Panc1 (cell line): ENCODE measurements around the gene BPNT1. TPM values are rescaled to one million over a fixed set of nuclear protein-coding genes. Genes with fewer than 3 reads are reported as not detected.
"Not testable (repeated sequence)": the region's sequence is repeated elsewhere in the genome, so short reads cannot be mapped to it uniquely, and the experiment has no call there.

Source experiments
- ATAC-seq: fragments of 200-7000 bp; cut with Tn5 transposase; 2 replicates; pipeline ENCODE4 v1.9.1; 2020; ENCODE audit warnings: mild to moderate bottlenecking, moderate library complexity
- BruUV-seq: library from RNA; stranded (reverse); fragments of 400-500 nt; replicated peaks from 2 replicates; lab custom pipeline; 2021; lab: Mats Ljungman, UMichigan
- CTCF ChIA-PET: fragments of 300-600 bp; sonication (Branson Sonifier 250); formaldehyde crosslinking; loops from one replicate; lab custom pipeline; 2022; ENCODE audit warnings: antibody characterized with exemption; lab: Charles Lee
- POLR2A ChIA-PET: fragments of 300-600 bp; sonication (Branson Sonifier 250); formaldehyde crosslinking; loops from one replicate; lab custom pipeline; 2022; ENCODE audit warnings: antibody characterized with exemption; lab: Charles Lee
- DNase-seq: peaks from one replicate; pipeline ENCODE4 v3.0.0-alpha.2; 2010; ENCODE audit warnings: low read depth, low spot score
- H3K27ac ChIP-seq: 2 replicates; pipeline ENCODE4 v1.5.1; 2011; ENCODE audit warnings: mild to moderate bottlenecking, low read length, inconsistent platforms
- H3K27me3 ChIP-seq: fragments of 200-500 bp; sonication (Bioruptor generic); 2 replicates; pipeline ENCODE4 v1.6.0; 2014; ENCODE audit warnings: low read length, inconsistent platforms; ENCODE audit not compliant: control insufficient read depth, insufficient read depth
- H3K36me3 ChIP-seq: fragments of 200-500 bp; sonication (Bioruptor generic); 2 replicates; pipeline ENCODE4 v1.5.1; 2014; ENCODE audit warnings: inconsistent platforms, mild to moderate bottlenecking, low read length, moderate library complexity; ENCODE audit not compliant: control insufficient read depth, insufficient read depth
- H3K4me1 ChIP-seq: 2 replicates; pipeline ENCODE4 v1.5.1; 2011; ENCODE audit warnings: inconsistent platforms, mild to moderate bottlenecking, low read length, moderate library complexity; ENCODE audit not compliant: control insufficient read depth, insufficient read depth
- H3K4me3 ChIP-seq, 2 experiments: 2 replicates each; pipeline ENCODE4 v1.5.1; 2011 to 2012; ENCODE audit warnings: low read depth in 2 of 2, low read length in 2 of 2, mild to moderate bottlenecking in 2 of 2, inconsistent platforms in 1 of 2, moderate library complexity in 1 of 2
- H3K9me3 ChIP-seq: fragments of 200-500 bp; sonication (Bioruptor generic); 2 replicates; pipeline ENCODE4 v1.5.1; 2014; ENCODE audit warnings: low read depth, mild to moderate bottlenecking, inconsistent platforms, low read length, moderate library complexity; ENCODE audit not compliant: control insufficient read depth, insufficient read depth
- POLR2AphosphoS5 ChIP-seq: IDR thresholded peaks from 2 replicates; pipeline ENCODE4 v1.6.1; 2012; ENCODE audit warnings: mild to moderate bottlenecking, low read depth, low read length, moderate library complexity
- SIN3A ChIP-seq: IDR thresholded peaks from 2 replicates; pipeline ENCODE4 v1.6.1; 2012; ENCODE audit warnings: low read depth, mild to moderate bottlenecking, low read length, moderate library complexity, borderline replicate concordance; ENCODE audit not compliant: insufficient read depth
- TCF7L2 ChIP-seq: IDR thresholded peaks from 2 replicates; pipeline ENCODE4 v1.6.1; 2011; ENCODE audit warnings: mild to moderate bottlenecking, low read depth, low read length, inconsistent platforms
- in situ Hi-C: cut with HindIII; loops from 2 replicates; pipeline ENCODE4 v1.10.0; 2016; ENCODE audit warnings: low sequenced_read_pairs, low pct_unique_long_range_greater_than_20kb
- intact Hi-C: fragments of 100-400 bp; cut with micrococcal nuclease; formaldehyde crosslinking; loops from one replicate; pipeline ENCODE4 v1.10.0; 2022; ENCODE audit not compliant: unreplicated experiment
- total RNA-seq: library from RNA; stranded (reverse); gene quantifications from one replicate; pipeline ENCODE4 v1.2.1, GENCODE V29; 2021; ENCODE audit not compliant: unreplicated experiment
- TF ChIP-seq, protein P1 (sequence below): fragments of 450-650 bp; IDR thresholded peaks from 2 replicates; pipeline ENCODE4 v1.5.1; 2017; ENCODE audit warnings: mild to moderate bottlenecking
- TF ChIP-seq, protein P2 (sequence below), 2 experiments: IDR thresholded peaks; 2 replicates each; pipeline ENCODE4 v1.6.1; 2011 to 2012; ENCODE audit warnings: low read depth in 2 of 2, control low read depth in 1 of 2, low read length in 1 of 2, mild to moderate bottlenecking in 1 of 2, moderate library complexity in 1 of 2; ENCODE audit not compliant: insufficient read depth in 1 of 2

The BPNT1 gene
- total RNA-seq, 1 experiment from 2014 or later: 20.8 TPM

DNA sequence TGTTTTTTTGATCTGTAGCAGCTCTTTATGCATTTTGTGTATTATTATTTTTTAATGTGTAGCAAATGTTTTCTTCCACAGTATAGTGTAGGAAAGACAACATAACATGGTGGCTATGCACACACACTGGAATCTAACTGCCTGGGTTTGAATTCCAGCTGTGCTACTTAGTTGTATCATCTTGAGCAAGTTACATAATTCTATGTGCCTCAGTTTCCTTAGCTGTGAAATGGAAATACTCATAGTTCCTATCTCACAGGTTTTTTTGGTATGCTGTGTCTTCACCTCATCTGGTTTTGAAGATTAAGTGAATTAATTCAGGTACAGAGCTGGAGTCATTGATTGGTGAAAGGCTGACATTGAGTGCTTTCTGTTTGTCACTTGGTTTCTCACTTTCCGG lies 3.1 kb upstream of the BPNT1 start:
- no TSS peak for BruUV-seq
- Histone ChIP-seq H3K4me1 (peaks cover 7% of the 10 kb centered on the region), H3K27ac (no peak overlapping the region), H3K4me3 (no peak overlapping the region), H3K9me3 (no peaks in the 10 kb centered on the region), H3K36me3 (peaks cover 6% of the 10 kb centered on the region; the same call in 1 of the 2 replicates), H3K27me3 (no peaks in the 10 kb centered on the region)
- no peak for ATAC-seq
- in situ Hi-C loops (no loop called here), intact Hi-C loops (no loop called here)
- ChIA-PET CTCF (no interaction called here), POLR2A (interaction anchor here (0.6 kb wide), 2 partner anchors 30 to 658 kb away, joined by 3 to 4 read pairs; no protein-coding TSS in a partner anchor)
- TF ChIP-seq, protein P1, sequence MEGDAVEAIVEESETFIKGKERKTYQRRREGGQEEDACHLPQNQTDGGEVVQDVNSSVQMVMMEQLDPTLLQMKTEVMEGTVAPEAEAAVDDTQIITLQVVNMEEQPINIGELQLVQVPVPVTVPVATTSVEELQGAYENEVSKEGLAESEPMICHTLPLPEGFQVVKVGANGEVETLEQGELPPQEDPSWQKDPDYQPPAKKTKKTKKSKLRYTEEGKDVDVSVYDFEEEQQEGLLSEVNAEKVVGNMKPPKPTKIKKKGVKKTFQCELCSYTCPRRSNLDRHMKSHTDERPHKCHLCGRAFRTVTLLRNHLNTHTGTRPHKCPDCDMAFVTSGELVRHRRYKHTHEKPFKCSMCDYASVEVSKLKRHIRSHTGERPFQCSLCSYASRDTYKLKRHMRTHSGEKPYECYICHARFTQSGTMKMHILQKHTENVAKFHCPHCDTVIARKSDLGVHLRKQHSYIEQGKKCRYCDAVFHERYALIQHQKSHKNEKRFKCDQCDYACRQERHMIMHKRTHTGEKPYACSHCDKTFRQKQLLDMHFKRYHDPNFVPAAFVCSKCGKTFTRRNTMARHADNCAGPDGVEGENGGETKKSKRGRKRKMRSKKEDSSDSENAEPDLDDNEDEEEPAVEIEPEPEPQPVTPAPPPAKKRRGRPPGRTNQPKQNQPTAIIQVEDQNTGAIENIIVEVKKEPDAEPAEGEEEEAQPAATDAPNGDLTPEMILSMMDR: no peak
- no peak for TF ChIP-seq POLR2AphosphoS5
- no peak for TF ChIP-seq TCF7L2
- TF ChIP-seq, protein P2, sequence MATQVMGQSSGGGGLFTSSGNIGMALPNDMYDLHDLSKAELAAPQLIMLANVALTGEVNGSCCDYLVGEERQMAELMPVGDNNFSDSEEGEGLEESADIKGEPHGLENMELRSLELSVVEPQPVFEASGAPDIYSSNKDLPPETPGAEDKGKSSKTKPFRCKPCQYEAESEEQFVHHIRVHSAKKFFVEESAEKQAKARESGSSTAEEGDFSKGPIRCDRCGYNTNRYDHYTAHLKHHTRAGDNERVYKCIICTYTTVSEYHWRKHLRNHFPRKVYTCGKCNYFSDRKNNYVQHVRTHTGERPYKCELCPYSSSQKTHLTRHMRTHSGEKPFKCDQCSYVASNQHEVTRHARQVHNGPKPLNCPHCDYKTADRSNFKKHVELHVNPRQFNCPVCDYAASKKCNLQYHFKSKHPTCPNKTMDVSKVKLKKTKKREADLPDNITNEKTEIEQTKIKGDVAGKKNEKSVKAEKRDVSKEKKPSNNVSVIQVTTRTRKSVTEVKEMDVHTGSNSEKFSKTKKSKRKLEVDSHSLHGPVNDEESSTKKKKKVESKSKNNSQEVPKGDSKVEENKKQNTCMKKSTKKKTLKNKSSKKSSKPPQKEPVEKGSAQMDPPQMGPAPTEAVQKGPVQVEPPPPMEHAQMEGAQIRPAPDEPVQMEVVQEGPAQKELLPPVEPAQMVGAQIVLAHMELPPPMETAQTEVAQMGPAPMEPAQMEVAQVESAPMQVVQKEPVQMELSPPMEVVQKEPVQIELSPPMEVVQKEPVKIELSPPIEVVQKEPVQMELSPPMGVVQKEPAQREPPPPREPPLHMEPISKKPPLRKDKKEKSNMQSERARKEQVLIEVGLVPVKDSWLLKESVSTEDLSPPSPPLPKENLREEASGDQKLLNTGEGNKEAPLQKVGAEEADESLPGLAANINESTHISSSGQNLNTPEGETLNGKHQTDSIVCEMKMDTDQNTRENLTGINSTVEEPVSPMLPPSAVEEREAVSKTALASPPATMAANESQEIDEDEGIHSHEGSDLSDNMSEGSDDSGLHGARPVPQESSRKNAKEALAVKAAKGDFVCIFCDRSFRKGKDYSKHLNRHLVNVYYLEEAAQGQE (IDR thresholded peaks at IDR 0.05; ENCODE audit: insufficient read depth in 1 of 2, low read depth in 2 of 2, low read length in 1 of 2): no peak
- no peak for DNase-seq

DNA sequence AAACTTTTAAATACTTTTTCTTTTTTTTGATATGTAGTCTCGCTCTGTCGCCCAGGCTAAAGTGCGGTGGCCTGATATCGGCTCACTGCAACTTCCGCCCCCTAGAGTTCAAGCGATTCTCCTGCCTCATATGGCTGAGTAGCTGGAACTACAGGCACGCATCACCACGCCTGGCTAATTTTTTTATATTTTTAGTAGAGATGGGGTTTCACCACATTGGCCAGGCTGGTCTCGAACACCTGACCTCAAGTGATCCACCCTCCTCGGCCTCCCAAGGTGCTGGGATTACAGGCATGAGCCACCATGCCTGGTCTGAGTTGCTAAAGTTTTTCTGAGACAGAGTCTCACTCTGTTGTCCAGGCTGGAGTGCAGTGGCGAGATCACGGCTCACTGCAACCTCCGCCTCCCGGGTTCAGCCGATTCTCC lies 3.3 kb downstream of the BPNT1 start:
- BruUV-seq, ATAC-seq, H3K27me3 ChIP-seq, in situ Hi-C loops, H3K9me3 ChIP-seq, intact Hi-C loops, H3K4me3 ChIP-seq, POLR2A ChIA-PET, DNase-seq, H3K36me3 ChIP-seq, H3K4me1 ChIP-seq, H3K27ac ChIP-seq: not testable (repeated sequence)
- CTCF ChIA-PET: interaction anchor here (0.6 to 0.7 kb wide), 2 partner anchors 48 to 131 kb away, joined by 3 to 7 read pairs; no protein-coding TSS in a partner anchor
- TF ChIP-seq, protein P1: peak; percentile 77

DNA sequence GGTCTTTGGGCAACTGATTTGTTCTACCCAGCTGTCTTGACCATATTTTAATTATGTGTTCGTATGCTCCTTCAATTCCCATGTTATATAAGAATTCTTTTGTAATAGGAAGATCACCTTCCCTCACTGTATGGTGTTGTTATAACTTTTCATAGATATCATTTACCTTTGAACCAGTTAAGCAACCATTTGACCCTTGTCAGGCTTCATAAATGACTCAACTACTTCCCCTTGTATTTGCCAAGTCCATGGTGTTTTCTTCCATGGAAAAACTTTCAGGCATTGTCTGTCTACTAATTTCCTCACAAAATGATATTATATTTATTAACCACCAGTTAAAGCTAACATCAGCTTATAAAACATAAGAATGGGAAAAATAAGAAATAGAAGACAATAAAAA lies 5.1 kb downstream of the BPNT1 start:
- TF ChIP-seq, protein P1: no peak
- TF ChIP-seq POLR2AphosphoS5 (no peak), SIN3A (no peak), TCF7L2 (no peak)
- TF ChIP-seq, protein P2 (IDR thresholded peaks at IDR 0.05; ENCODE audit: insufficient read depth in 1 of 2, low read depth in 2 of 2, low read length in 1 of 2): no peak
- H3K9me3 ChIP-seq: no peaks in the 10 kb centered on the region
- H3K36me3 ChIP-seq: no peaks in the 10 kb centered on the region
- BruUV-seq: no TSS peak
- H3K4me3 ChIP-seq: no peak overlapping the region
- in situ Hi-C loops: no loop called here
- H3K4me1 ChIP-seq: no peaks in the 10 kb centered on the region
- no peak overlapping the region for H3K27ac ChIP-seq
- intact Hi-C loops: no loop called here
- CTCF ChIA-PET: no interaction called here
- H3K27me3 ChIP-seq: no peaks in the 10 kb centered on the region
- DNase-seq (no peak), ATAC-seq (no peak)
- POLR2A ChIA-PET: no interaction called here
